GM19238 (cell line): Measurements from ENCODE around the gene MRPL23.

Source experiments
- DNase-seq: peaks from one replicate; pipeline ENCODE4 v3.0.0; 2011; ENCODE audit warnings: low spot score; ENCODE audit not compliant: insufficient read length

The MRPL23 gene

DNA sequence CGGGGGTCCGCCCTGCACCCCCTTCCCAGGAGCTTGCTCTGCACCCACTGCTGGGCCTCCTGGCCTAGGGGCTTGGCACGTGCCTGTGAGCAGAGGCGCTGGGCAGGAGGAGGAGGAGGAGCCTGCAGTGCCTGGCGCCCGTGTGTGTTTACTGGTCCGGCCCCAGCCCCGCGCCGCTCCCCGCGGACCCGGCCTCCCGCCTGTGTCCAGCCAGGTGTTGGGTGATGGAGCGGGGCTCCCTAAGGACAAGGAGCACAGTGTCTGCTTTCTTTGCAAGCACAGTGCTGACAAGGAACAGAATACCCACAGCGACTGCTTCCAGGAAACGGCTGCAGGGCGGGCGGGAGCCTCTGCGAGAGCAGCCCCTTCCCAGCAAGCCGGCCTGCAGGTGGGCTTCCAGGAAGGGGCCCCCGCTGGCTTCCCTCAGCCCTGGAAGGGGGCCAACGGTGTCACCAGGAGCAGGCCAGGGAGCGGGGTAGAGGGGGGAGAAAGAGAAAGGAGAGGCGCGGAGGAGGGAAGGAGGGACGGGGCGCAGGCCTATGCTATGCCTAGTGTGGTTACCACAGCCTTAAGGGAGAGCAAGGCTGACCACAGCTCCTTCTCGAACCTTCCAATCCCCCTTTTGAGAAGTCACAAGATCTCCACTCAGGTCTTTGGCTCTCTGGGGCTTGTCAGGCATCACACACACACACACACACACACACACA lies 43.9 kb downstream of the MRPL23 start:
- DNase-seq: no peak

- no peak for DNase-seq
Measured at GRCh38 chr11:1992111-1992510, 45.0 kb downstream of the MRPL23 start.

DNA sequence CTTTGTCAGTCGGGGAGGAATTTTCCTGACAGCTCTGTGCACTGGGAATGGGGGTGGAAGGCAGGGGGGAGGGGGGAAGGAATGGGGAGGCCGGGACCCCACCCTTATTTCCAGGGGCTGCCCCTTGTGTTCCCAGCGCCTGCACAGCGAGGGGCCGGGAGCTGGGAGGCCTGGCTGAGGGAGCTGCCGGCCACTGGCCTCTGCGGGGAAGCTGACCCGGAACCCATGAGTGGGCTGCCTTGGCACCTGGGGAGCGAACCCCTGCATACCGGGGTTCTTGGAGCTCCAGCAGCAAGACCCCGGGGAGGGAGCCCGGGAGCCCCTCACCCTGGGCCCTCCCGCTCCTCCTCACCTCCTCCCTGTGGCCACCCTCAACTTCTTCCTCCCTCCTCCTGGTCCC lies 47.0 kb downstream of the MRPL23 start:
- DNase-seq: no peak

- no peak for DNase-seq
Measured at GRCh38 chr11:1997755-1998154, 50.6 kb downstream of the MRPL23 start, which contains the start of gene H19. Gene H19, minus strand, starts transcription at chr11:1997842.

GRCh38 chr11:1998290-1998689 lies 51.2 kb downstream of the MRPL23 start:
- DNase-seq: no peak

- no peak for DNase-seq
Measured at GRCh38 chr11:1998861-1999260, 51.7 kb downstream of the MRPL23 start.

- no peak for DNase-seq
Measured at GRCh38 chr11:2002042-2002776, 55.1 kb downstream of the MRPL23 start.

GRCh38 chr11:2002807-2003206 lies 55.7 kb downstream of the MRPL23 start:
- no peak for DNase-seq

- DNase-seq: no peak
Measured at GRCh38 chr11:2004466-2004865, 57.3 kb downstream of the MRPL23 start.
